H4 (cell line): Measurements from ENCODE around the gene AHNAK2. TPM values are rescaled to one million over a fixed set of nuclear protein-coding genes. Genes with fewer than 3 reads are reported as not detected.

Experiments used
- DNase-seq: peaks from one replicate; pipeline ENCODE4 v3.0.0-alpha.2; 2015; ENCODE audit warnings: low spot score
- total RNA-seq: library from RNA; depleted of rRNA; stranded (reverse); fragments of >200 nt; shearing (Covaris generic); gene quantifications from 2 replicates; pipeline ENCODE4 v1.2.3, GENCODE V29; 2014

The AHNAK2 gene
- total RNA-seq, 1 experiment from 2014 or later: 4.4 TPM

GRCh38 chr14:104973385-104974145, 4.6 kb downstream of the AHNAK2 start:
- peak; percentile 91 for DNase-seq

GRCh38 chr14:104973135-104973384, 5.1 kb downstream of the AHNAK2 start:
- peak; percentile 96 for DNase-seq

GRCh38 chr14:104972301-104973134, 5.7 kb downstream of the AHNAK2 start:
- peak; percentile 79 for DNase-seq

- DNase-seq: no peak
Observed at GRCh38 chr14:104971447-104972240, 6.5 kb downstream of the AHNAK2 start.

- peak; percentile 84 for DNase-seq
Observed at GRCh38 chr14:104970231-104971068, 7.7 kb downstream of the AHNAK2 start.

- DNase-seq: no peak
Observed at GRCh38 chr14:104969741-104970230, 8.4 kb downstream of the AHNAK2 start.

GRCh38 chr14:104968541-104969401, 9.4 kb downstream of the AHNAK2 start:
- DNase-seq: no peak

- DNase-seq: no peak
Observed at GRCh38 chr14:104968153-104968527, 10.0 kb downstream of the AHNAK2 start.

- no peak for DNase-seq
Observed at GRCh38 chr14:104967386-104968152, 10.6 kb downstream of the AHNAK2 start.

- no peak for DNase-seq
Observed at GRCh38 chr14:104966981-104967385, 11.2 kb downstream of the AHNAK2 start.

- no peak for DNase-seq
Observed at GRCh38 chr14:104966261-104966865, 11.8 kb downstream of the AHNAK2 start.

- no peak for DNase-seq
Observed at GRCh38 chr14:104965561-104966231, 12.5 kb downstream of the AHNAK2 start.

GRCh38 chr14:104964546-104964945, 13.6 kb downstream of the AHNAK2 start:
- no peak for DNase-seq

- no peak for DNase-seq
Observed at GRCh38 chr14:104957146-104958113, 20.7 kb downstream of the AHNAK2 start.

GRCh38 chr14:104956290-104956890, 21.8 kb downstream of the AHNAK2 start:
- no peak for DNase-seq

GRCh38 chr14:104955396-104955770, 22.8 kb downstream of the AHNAK2 start:
- no peak for DNase-seq
